ENCODE results near the gene ADCY7.
A peak's percentile ranks its signal among the peaks of the same experiment; 100 is the strongest.

The ADCY7 gene

GRCh38 chr16:50301626-50302471 lies 35.5 kb downstream of the ADCY7 start:
- H3K36me3 ChIP-seq (ENCODE audit: control insufficient read depth in 4 of 4, insufficient read depth in 4 of 4, low read length in 3 of 4): peaks cover 6 to 96% (median 49%) of the 10 kb centered on the region in 4 experiments
- no peaks in the 10 kb centered on the region for H3K27me3 ChIP-seq (replicated peaks in 2 of 5; ENCODE audit: control insufficient read depth in 4 of 5, insufficient read depth in 5 of 5, low read length in 4 of 5)
- H3K4me1 ChIP-seq (ENCODE audit: control extremely low read depth in 1 of 4, control insufficient read depth in 4 of 4, insufficient read depth in 4 of 4, low read length in 3 of 4): peaks cover 0 to 13% (median 6%) of the 10 kb centered on the region in 4 experiments
- H3K4me3 ChIP-seq (ENCODE audit: control insufficient read depth in 1 of 7, extremely low read depth in 1 of 7, insufficient read depth in 4 of 7, low read depth in 2 of 7, low read length in 6 of 7): no peak overlapping the region
- DNase-seq: no peak
- ChIA-PET POLR2A (no interaction called here), CTCF (interaction anchor here (0.8 to 1.1 kb wide), 2 partner anchors 11 to 24 kb away, joined by 3 read pairs; no protein-coding TSS in a partner anchor)
- no peaks in the 10 kb centered on the region for H3K9me3 ChIP-seq (ENCODE audit: control extremely low read depth in 1 of 5, control insufficient read depth in 4 of 5, insufficient read depth in 2 of 5, low read depth in 1 of 5, low read length in 4 of 5)
- H3K27ac ChIP-seq (ENCODE audit: insufficient read depth in 1 of 2, low read depth in 1 of 2, low read length in 2 of 2, poor library complexity in 1 of 2, severe bottlenecking in 2 of 2): no peak overlapping the region
- WGBS (ENCODE audit: insufficient coverage): 92% methylated on average over 20 of the region's 21 CpGs

DNA sequence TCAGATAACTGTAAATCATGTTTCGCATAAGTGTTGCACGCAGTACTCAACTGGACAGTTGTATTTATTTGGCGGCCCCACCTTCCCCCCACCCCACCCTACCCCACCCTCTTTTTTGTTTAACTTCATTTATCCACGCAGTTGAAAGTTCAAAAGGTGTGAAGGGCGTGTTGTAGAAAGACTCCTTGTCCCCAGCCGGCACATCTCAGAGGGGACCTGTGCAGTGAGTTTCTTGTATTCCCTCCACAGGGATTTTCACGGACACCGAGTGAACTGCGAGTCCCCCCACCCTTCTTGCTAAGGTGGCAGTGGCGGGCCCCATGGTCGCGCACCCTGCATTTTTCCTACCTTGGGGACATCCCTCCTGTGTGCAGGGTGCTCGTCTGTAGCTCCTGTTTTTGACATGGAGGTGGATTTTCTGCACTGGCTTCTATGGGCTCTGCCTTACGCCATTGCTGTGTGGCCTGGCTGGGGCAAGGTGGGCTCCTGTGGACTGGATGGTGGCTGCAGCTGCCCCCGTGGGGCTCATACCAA lies 36.2 kb downstream of the ADCY7 start:
- DNase-seq: no peak
- Histone ChIP-seq H3K27me3 (replicated peaks in 2 of 5; ENCODE audit: control insufficient read depth in 4 of 5, insufficient read depth in 5 of 5, low read length in 4 of 5) (no peaks in the 10 kb centered on the region), H3K27ac (ENCODE audit: insufficient read depth in 1 of 2, low read depth in 1 of 2, low read length in 2 of 2, poor library complexity in 1 of 2, severe bottlenecking in 2 of 2) (no peak overlapping the region), H3K4me3 (ENCODE audit: control insufficient read depth in 1 of 7, extremely low read depth in 1 of 7, insufficient read depth in 4 of 7, low read depth in 2 of 7, low read length in 6 of 7) (no peak overlapping the region), H3K4me1 (ENCODE audit: control extremely low read depth in 1 of 4, control insufficient read depth in 4 of 4, insufficient read depth in 4 of 4, low read length in 3 of 4) (peaks cover 0 to 6% (median 2%) of the 10 kb centered on the region in 4 experiments), H3K36me3 (ENCODE audit: control insufficient read depth in 4 of 4, insufficient read depth in 4 of 4, low read length in 3 of 4) (peaks cover 11 to 96% (median 53%) of the 10 kb centered on the region in 4 experiments), H3K9me3 (ENCODE audit: control extremely low read depth in 1 of 5, control insufficient read depth in 4 of 5, insufficient read depth in 2 of 5, low read depth in 1 of 5, low read length in 4 of 5) (no peaks in the 10 kb centered on the region)
- POLR2A ChIA-PET: no interaction called here
- 97% methylated on average over 8 of the region's 15 CpGs for WGBS (ENCODE audit: insufficient coverage)
- CTCF ChIA-PET: interaction anchor here (1.1 kb wide), 1 partner anchor 24 kb away, joined by 3 read pairs; no protein-coding TSS in a partner anchor

DNA sequence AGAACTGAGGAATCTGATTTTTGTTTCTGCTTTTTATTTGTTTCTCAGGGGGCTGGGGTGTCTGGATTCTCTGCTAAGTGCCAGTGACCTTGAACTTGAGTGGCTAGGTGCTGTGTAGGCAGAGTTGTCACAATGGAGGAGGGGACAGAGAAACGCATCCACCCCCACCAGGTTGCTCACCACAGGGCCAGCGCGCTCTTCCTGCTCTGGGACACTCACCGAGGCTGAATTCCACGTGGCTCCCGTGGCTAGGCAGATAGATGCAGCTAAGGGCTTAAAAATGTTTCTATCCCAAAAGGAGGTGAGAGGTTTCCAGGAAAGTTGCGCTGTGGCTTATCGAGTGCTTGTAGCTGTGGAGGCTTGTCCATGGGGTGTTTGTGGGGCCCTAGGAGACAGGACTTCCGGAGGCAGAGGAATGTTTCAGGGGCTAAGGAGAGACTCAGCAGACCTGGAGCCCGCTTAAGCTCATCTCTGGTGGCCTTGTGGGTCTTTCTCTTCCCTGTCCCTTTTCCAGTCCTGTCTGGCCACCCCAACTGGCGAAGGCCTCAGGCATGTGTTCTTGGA lies 36.8 kb downstream of the ADCY7 start:
- POLR2A ChIA-PET: no interaction called here
- H3K27ac ChIP-seq (ENCODE audit: insufficient read depth in 1 of 2, low read depth in 1 of 2, low read length in 2 of 2, poor library complexity in 1 of 2, severe bottlenecking in 2 of 2): peak overlapping the region in 1 of 2 experiments; percentile 34
- DNase-seq: no peak

DNA sequence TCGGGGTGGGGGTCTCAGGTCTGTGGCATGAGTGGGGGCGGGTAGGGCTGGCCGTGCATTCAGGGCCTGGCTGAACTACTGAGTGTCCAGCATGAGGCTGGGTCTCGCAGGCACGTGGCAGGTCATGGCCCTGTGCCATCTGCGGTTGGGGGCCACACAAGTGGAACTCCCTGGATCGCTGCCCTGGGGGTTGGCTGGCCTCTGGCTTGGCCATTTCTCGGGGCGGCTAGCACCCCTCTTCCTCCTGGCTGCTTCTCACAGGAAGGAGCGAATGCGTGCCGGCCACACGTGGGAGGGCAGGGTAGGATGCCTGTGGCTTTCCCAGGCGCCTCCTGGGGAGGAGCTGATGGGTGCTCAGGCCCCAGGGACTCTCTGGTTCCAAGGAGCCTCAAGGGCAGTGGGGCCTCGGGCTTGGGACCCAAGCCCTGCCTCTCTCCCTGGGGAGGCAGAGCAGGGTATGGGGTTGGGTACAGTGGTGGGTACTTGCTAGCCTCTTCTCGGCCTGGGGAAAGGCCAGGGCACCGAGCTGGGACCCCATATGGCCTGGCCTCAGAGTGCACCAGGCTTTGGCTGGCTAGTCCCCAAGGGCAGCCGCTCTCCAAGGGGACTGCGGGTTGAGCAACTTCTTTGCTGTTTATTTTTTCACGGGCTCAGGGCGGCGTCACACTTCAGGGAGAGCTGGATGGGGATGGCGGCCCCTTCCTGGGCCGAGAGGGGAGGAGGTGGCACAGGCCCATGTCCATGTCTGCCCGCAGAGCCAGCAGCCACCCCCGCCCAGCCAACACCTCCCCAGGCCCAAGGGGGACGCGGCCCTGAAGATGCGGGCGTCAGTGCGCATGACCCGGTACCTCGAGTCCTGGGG lies 37.5 kb downstream of the ADCY7 start:
- Histone ChIP-seq H3K27ac (ENCODE audit: insufficient read depth in 1 of 2, low read depth in 1 of 2, low read length in 2 of 2, poor library complexity in 1 of 2, severe bottlenecking in 2 of 2) (no peak overlapping the region), H3K36me3 (ENCODE audit: control insufficient read depth in 4 of 4, insufficient read depth in 4 of 4, low read length in 3 of 4) (peaks cover 11 to 94% (median 53%) of the 10 kb centered on the region in 4 experiments), H3K4me3 (ENCODE audit: control insufficient read depth in 1 of 7, extremely low read depth in 1 of 7, insufficient read depth in 4 of 7, low read depth in 2 of 7, low read length in 6 of 7) (no peak overlapping the region), H3K4me1 (ENCODE audit: control extremely low read depth in 1 of 4, control insufficient read depth in 4 of 4, insufficient read depth in 4 of 4, low read length in 3 of 4) (no peaks in the 10 kb centered on the region), H3K27me3 (replicated peaks in 2 of 5; ENCODE audit: control insufficient read depth in 4 of 5, insufficient read depth in 5 of 5, low read length in 4 of 5) (no peaks in the 10 kb centered on the region), H3K9me3 (ENCODE audit: control extremely low read depth in 1 of 5, control insufficient read depth in 4 of 5, insufficient read depth in 2 of 5, low read depth in 1 of 5, low read length in 4 of 5) (no peaks in the 10 kb centered on the region)
- WGBS (ENCODE audit: insufficient coverage): 94% methylated on average over 29 of the region's 33 CpGs
- no peak for DNase-seq
- ChIA-PET CTCF (no interaction called here), POLR2A (interaction anchor here (0.9 kb wide), 1 partner anchor 9 kb away, joined by 6 read pairs; no protein-coding TSS in a partner anchor)

More for the DNA sequence above, 36.8 kb downstream of the ADCY7 start:
- Histone ChIP-seq H3K4me3 (ENCODE audit: control insufficient read depth in 1 of 7, extremely low read depth in 1 of 7, insufficient read depth in 4 of 7, low read depth in 2 of 7, low read length in 6 of 7) (no peak overlapping the region), H3K9me3 (ENCODE audit: control extremely low read depth in 1 of 5, control insufficient read depth in 4 of 5, insufficient read depth in 2 of 5, low read depth in 1 of 5, low read length in 4 of 5) (no peaks in the 10 kb centered on the region), H3K4me1 (ENCODE audit: control extremely low read depth in 1 of 4, control insufficient read depth in 4 of 4, insufficient read depth in 4 of 4, low read length in 3 of 4) (peaks cover 0 to under 1% (median 0%) of the 10 kb centered on the region in 4 experiments), H3K27me3 (replicated peaks in 2 of 5; ENCODE audit: control insufficient read depth in 4 of 5, insufficient read depth in 5 of 5, low read length in 4 of 5) (no peaks in the 10 kb centered on the region), H3K36me3 (ENCODE audit: control insufficient read depth in 4 of 4, insufficient read depth in 4 of 4, low read length in 3 of 4) (peaks cover 11 to 94% (median 53%) of the 10 kb centered on the region in 4 experiments)
- WGBS (ENCODE audit: insufficient coverage): 97% methylated on average over 10 of the region's 11 CpGs
- CTCF ChIA-PET: interaction anchor here (1.1 kb wide), 1 partner anchor 23 kb away, joined by 3 read pairs; no protein-coding TSS in a partner anchor

- H3K4me3 ChIP-seq (ENCODE audit: control insufficient read depth in 1 of 7, extremely low read depth in 1 of 7, insufficient read depth in 4 of 7, low read depth in 2 of 7, low read length in 6 of 7): no peak overlapping the region
- 95% methylated on average over 21 of the region's 25 CpGs for WGBS (ENCODE audit: insufficient coverage)
- CTCF ChIA-PET: interaction anchor here (0.7 to 1.7 kb wide), 3 partner anchors 8 to 21 kb away, joined by 3 to 5 read pairs (median 3); no protein-coding TSS in a partner anchor
- DNase-seq: no peak
- H3K27me3 ChIP-seq (replicated peaks in 2 of 5; ENCODE audit: control insufficient read depth in 4 of 5, insufficient read depth in 5 of 5, low read length in 4 of 5): no peaks in the 10 kb centered on the region
- H3K9me3 ChIP-seq (ENCODE audit: control extremely low read depth in 1 of 5, control insufficient read depth in 4 of 5, insufficient read depth in 2 of 5, low read depth in 1 of 5, low read length in 4 of 5): no peaks in the 10 kb centered on the region
- POLR2A ChIA-PET: interaction anchor here (0.9 kb wide), 1 partner anchor 8 kb away, joined by 6 read pairs; no protein-coding TSS in a partner anchor
- H3K4me1 ChIP-seq (ENCODE audit: control extremely low read depth in 1 of 4, control insufficient read depth in 4 of 4, insufficient read depth in 4 of 4, low read length in 3 of 4): peaks cover 0 to 6% (median 0%) of the 10 kb centered on the region in 4 experiments
- peaks cover 11 to 94% (median 52%) of the 10 kb centered on the region in 4 experiments for H3K36me3 ChIP-seq (ENCODE audit: control insufficient read depth in 4 of 4, insufficient read depth in 4 of 4, low read length in 3 of 4)
- no peak overlapping the region for H3K27ac ChIP-seq (ENCODE audit: insufficient read depth in 1 of 2, low read depth in 1 of 2, low read length in 2 of 2, poor library complexity in 1 of 2, severe bottlenecking in 2 of 2)
Measured at GRCh38 chr16:50304467-50305440, 38.4 kb downstream of the ADCY7 start.

Data from common myeloid progenitor, CD34-positive (primary cell).